NCI-H460 (cell line): ENCODE data around the gene CAPN12. TPM values are rescaled to one million over a fixed set of nuclear protein-coding genes. Genes with fewer than 3 reads are reported as not detected.

ENCODE experiments used
- DNase-seq: peaks from one replicate; pipeline ENCODE4 v3.0.0-alpha.2; 2016; ENCODE audit warnings: low read depth; ENCODE audit errors: extremely low read depth
- total RNA-seq: library from RNA; depleted of rRNA; stranded (reverse); fragments of >200 nt; shearing (Covaris generic); gene quantifications from 2 replicates; pipeline ENCODE4 v1.2.3, GENCODE V29; 2014

CAPN12 gene
- total RNA-seq, 1 experiment from 2014 or later: 0.15 TPM

DNA sequence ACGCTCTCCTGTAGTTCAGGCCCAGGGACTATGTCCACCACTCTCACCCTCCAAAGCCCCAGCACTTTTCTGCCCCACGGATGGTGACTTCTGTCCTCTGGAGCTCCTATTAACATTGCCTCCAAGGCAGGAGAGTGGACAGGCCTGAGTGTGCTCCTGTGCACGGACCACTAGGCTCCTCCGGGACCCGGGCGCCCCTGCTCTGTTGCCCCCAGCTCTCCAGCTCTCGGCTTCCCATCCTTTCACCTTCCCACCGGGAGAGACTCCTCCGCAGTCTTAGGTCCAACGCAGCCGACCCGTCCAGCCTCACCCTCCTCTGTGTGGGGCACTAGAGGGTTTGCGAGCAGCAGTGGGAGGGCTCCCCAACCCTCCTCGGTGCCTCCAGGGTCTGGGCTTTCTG is 30.4 kb downstream of the CAPN12 start:
- no peak for DNase-seq

DNA sequence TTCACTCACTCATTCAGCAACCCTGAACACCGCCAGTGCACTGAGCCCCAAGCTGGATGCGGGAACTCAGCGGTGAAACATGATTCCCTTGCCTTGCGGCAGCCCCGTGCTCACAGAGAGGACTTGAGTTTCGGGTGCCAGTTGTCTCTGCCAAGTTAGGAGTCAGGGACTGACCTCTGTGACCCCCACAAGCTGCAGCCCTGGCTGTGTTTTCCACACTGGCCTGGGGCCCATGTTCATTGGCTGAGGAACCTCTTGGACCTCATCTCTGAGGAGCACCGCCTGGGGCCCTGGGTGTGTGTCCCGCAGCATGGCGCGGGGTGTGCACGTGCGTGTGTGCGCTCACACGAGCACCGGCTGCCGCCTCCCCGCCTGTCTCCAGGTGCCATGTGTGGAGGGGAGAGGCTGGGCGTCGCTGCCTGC is 31.0 kb downstream of the CAPN12 start:
- DNase-seq: no peak

DNA sequence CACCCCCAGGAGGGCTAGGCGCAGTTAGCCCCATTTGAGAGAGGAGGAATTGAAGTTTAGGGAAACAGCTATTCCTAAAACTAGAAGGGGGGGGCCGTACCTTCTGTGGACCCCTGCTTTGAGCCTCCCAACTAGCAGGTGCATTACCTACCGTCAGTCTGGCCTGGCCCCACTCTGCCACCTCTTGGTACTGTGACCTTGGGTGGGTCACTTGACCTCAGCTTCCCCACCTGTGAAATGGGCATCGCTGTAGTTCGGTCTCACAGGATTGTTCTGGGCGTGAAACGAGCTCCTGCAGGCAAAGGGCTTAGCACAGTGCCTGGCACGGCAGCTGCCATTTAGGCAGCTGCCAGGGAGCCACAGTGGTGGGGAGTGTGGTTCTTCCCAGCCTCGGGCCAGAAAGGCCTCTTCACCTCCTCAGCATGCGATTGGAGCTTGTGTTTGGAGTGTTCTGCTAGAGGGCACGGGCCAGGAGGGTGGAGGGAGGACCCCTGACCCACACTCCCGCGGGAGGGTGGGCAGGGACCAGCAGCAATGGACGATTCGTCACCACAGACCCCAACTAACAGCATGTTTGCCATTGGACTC is 32.0 kb downstream of the CAPN12 start:
- DNase-seq: no peak

GRCh38 chr19:38711726-38712153 is 32.5 kb downstream of the CAPN12 start:
- DNase-seq: no peak

- DNase-seq: no peak
Measured at GRCh38 chr19:38710928-38711725, 33.1 kb downstream of the CAPN12 start.

DNA sequence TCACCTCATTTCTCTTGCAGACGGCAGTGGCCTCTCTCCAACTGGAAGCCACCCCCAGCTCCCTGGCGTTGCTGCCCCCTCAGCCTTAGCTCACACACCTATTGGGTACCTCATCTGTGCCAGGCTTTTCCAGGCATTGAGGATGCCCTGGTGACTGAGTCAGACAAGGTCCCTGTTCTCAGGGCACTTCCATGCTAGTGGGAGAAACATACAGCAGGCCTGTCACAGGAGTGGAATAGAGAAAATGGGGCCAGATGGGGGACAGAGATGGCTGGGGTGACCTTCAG is 33.9 kb downstream of the CAPN12 start:
- DNase-seq: no peak

GRCh38 chr19:38709671-38710415 is 34.4 kb downstream of the CAPN12 start:
- no peak for DNase-seq

DNA sequence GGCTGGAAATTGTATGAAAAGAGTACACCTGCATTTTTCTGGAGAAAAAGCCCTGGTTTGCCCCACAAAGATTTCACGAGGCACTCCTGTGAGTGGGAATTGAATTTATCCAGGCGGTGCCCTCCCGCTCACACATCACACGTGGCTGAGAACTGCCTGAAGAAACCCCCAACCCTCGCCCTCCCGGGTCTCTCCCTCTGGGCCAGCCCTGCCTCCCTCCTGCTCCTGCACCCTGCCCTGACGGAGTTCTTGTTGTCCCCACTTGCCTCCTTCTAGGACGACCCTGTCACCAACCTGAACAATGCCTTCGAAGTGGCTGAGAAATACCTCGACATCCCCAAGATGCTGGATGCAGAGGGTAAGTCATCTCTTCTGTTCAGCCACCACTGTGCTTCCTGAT is 35.2 kb downstream of the CAPN12 start:
- no peak for DNase-seq

DNA sequence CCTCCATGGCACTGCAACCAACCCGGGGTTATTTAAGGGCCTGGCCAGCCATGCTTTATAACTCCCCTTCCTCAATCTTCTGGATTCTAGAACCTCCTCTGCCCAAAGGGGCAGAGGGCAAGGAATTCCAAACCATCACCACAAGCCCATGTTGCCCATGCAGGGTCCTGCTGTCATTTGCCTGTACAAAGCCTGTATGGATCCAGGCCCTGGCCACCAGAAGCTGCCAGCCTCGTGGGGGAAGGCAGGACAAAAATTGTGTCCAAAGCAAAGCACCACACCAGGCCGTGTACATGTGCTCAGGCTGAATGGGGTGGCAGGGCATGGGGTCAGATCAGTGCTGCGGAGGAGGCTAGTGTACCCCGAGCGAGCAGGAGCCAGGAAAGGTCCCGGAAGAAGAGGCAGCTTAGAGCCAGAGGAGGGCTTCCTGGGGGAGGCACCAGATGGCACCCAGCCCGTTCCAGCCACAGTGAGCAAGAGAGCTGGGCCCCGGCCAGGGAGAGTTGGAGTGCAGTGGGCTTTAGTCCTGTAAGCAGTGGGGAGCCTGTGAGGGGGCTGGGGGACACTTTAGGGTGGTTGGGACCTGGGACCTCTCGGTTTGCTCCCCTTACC is 35.8 kb downstream of the CAPN12 start:
- DNase-seq: no peak

DNA sequence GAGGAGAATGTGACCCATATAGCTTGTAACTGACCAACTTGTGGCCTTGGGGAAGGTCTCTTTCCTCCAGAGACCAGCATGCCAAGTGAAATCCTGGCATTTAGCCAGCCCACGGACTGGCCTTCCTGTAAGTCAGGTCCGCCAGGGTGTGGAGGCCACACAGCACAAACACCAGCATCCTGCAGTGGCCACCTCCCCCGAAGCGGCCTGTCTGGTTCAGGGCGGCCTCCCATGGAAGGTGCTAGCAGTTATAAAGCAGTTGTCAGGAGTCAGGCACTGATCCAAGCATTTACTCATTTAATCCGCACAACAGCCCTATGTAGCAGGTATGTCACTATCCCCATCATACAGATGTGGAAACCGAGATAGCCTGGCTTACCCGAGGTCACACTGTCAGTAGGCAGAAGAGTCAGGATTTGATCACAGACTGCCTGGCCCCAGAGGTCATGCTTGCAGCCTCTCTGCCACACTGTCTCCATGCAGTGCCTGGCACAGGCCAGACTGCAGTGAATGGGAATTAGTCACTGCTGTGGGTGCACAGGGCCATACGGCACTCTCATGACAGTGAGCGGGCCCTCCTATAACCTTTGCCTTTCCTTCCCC is 36.7 kb downstream of the CAPN12 start:
- DNase-seq: no peak

DNA sequence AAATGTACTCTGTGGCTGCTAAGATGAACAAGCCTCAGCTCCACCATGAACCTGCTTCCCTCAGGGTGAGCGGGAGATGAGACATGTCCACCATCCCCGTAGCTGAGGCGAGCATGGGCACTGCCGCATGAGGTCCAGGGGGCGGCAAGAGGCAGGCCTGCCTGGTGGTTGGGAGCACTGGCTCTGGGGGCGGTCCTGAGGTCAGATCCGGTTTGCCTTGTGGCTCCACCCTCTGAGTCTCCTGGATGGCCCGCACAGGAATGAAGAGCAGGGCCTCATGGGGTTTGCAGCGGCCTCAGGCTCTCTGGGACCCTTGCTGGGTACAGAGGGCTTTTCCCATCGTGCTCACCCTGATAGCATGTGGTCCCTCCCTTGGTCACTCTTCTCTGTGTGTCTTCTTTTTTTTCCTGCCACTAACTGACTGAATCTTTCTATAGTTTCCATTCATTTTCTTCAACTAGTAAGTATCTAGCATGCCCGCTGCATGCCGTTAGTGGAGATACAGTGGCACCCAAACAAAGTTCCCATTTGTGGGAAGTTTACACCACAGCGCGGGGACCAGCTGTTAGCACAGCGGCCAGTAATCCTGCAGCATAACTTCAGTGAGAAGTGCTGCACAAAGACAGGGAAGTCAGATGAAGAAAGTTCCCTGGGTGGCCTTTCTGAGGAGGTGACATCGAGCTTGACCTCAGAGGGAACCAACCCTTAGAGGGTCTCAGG is 37.3 kb downstream of the CAPN12 start:
- no peak for DNase-seq

- no peak for DNase-seq
Measured at GRCh38 chr19:38705197-38706019, 38.9 kb downstream of the CAPN12 start.

DNA sequence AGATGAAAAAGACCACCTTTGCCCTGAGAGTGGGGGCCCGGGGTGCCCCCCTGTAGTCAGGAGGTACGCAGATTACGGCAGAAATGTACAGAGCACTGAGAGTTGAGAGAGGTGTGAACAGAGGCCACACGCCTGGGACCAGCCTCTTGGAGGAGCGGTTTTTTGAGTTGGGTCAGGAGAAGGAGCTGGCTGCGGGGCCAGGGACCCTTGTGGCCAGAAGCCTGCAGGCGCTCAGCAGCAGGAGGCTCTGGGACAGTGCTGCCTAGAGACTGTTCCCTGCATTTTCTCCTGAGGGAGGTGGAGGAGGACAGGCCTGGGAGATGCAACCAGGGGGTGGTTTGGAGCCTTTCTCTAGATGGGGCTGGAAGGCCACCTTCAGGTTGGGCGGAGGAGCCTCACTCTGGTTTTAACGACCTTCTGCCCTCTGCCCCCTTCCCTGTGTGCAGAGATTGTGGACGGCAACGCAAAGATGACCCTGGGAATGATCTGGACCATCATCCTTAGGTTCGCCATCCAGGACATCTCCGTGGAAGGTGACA is 39.7 kb downstream of the CAPN12 start:
- no peak for DNase-seq

DNA sequence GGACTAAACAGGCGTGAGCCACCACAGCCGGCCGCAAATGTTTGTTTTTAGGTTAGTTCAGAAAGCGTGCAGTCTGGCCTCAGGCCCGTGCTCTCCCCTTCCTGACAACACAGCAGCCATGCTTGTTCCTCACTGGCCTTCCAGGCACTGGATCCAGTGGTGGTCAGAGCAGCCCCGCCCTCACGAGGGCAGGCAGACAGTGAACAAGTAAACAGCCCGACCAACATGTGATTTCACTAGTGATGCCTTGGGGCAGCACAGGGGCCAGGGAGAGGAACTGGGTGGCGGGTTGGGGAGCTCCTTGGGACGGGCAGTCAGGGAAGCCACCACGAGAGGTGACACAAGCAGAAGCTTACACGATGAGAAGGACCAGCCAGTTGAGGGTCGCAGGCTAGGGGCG is 40.8 kb downstream of the CAPN12 start:
- no peak for DNase-seq

DNA sequence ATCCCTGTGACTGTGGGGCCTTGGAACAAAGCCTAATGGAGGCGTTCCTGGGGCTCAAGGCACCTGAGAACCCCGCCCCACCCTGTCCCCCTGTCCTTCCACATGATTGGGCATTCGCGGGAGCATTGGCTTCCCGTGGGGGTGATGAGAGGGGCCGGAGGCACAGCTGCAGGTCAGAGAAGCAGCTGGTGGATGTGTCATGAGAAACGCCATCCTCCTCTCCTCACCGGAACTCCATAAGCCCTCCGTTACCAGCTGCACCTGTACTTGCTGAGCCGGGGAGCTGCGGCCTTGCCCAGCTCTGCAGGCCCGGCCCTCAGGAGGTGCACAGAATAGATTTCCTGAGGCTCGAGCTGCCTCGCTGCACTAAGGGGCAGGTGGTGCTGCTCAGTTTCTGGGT is 42.0 kb downstream of the CAPN12 start:
- DNase-seq: no peak

- DNase-seq: no peak
Measured at GRCh38 chr19:38701455-38702063, 42.7 kb downstream of the CAPN12 start.

DNA sequence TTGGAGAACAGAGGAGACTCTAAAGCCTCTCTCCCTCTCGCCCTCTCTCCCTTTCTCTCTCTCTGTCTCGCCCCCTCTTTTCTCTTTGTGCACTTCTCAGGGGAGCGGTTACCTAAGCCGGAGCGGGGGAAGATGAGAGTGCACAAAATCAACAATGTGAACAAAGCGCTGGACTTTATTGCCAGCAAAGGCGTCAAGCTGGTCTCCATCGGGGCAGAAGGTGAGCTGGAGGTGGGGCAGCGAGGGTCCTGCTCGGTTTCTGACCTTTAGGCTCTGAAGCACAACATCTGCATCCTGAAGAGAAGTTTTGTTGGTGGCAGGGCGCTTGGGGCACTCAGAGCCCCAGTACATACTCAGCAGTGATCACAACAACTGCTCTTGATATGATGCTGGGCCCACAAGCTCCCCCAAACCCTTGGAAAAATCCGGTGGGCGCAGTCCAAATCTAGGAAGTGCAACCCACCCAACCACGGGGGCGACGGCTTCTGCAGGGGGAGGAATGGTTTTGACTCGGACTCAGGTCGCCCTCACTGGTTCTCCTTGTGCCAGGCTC is 43.3 kb downstream of the CAPN12 start:
- DNase-seq: no peak

- no peak for DNase-seq
Measured at GRCh38 chr19:38700350-38700901, 43.8 kb downstream of the CAPN12 start.
